Muscle of arm (tissue), 14 donors: ENCODE measurements around the gene TBPL2. TPM values are rescaled to one million over a fixed set of nuclear protein-coding genes. Genes with fewer than 3 reads are reported as not detected.
"Not testable (repeated sequence)": the region's sequence is repeated elsewhere in the genome, so short reads cannot be mapped to it uniquely, and the experiment has no call there.

ENCODE experiments used
- DNase-seq: peaks from one replicate; pipeline ENCODE4 v3.0.0-alpha.2; 2013
- long read RNA-seq, 11 donors: transcript quantifications; one replicate each; lab custom pipeline, GENCODE V29; 2026
- polyA plus RNA-seq, 12 donors: library from polyadenylated mRNA; unstranded; fragments of 120-200 nt; gene quantifications; one replicate each; pipeline ENCODE4 v1.2.1, GENCODE V29; 2013; ENCODE audit not compliant: insufficient read length in 12 of 12

TBPL2 gene
- polyA plus RNA-seq: under 1 TPM in 3 of 12 donors, not detected in 9; 0.10 to 0.13 (median 0.12) TPM
- long read RNA-seq, donor 1: 0 reads
- long read RNA-seq, donor 2: 0 reads
- long read RNA-seq, donor 3: 0 reads
- long read RNA-seq, donor 4: 0 reads
- long read RNA-seq, donor 5: 0 reads
- long read RNA-seq, donor 6: 0 reads
- long read RNA-seq, donor 7: 0 reads
- long read RNA-seq, donor 8: 0 reads
- long read RNA-seq, donor 9: 0 reads
- long read RNA-seq, donor 10: 0 reads
- long read RNA-seq, donor 11: 0 reads

DNA sequence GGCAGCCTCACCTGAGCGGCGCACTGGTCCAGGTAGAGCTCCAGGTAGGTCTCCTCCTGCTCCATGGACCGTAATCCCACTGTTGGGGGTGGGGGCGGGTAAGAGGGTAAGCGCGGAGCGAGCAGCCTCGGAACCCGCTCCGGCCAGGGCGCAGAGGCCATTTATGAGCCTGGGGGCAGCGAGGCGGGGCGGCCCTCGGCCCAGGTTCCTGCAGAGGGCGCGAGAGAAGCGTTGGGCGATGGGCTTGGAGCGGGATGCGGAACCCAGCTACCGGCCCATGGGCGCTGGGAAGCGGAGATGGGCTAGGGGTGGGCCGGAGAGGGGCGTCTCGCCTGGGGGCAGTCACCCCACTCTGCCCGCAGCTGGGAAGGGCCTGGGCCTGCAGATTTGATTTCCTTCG lies at the start of gene TBPL2:
TSS of gene TBPL2 (minus strand) at position 232 of the 400 bp plus-strand sequence. CDS start at position 65, 167 bp downstream.
- no peak for DNase-seq

- no peak for DNase-seq
These were observed 47.8 kb upstream of the TBPL2 start for GRCh38 chr14:55488204-55488603.

GRCh38 chr14:55482936-55483605 lies 42.7 kb upstream of the TBPL2 start:
- DNase-seq: no peak

- DNase-seq: no peak
These were observed 41.4 kb upstream of the TBPL2 start for GRCh38 chr14:55481769-55482168.

DNA sequence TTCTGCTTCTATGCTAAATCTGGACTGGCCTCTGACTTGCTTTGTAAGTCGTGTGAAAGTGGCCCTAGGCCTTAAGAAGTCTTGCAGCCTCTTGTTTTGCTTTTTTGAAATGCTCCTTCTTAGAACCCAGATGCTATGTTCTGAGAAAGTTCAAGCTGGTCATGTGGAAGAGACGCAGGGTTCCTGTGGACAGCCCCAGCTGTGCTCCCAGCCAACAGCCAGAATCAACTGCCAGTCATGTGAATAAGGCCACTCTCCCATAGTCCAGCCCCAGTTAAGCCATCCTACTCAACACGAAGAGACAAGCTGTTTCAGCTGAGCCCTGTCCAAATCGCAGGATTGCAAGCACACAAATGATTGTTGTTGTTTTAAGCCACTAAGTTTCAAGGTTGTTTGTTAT lies 37.3 kb upstream of the TBPL2 start:
- DNase-seq: no peak

GRCh38 chr14:55476448-55476847 lies 36.0 kb upstream of the TBPL2 start:
- DNase-seq: not testable (repeated sequence)

GRCh38 chr14:55473786-55474185 lies 33.4 kb upstream of the TBPL2 start:
- no peak for DNase-seq

GRCh38 chr14:55470025-55470424 lies 29.6 kb upstream of the TBPL2 start:
- no peak for DNase-seq

DNA sequence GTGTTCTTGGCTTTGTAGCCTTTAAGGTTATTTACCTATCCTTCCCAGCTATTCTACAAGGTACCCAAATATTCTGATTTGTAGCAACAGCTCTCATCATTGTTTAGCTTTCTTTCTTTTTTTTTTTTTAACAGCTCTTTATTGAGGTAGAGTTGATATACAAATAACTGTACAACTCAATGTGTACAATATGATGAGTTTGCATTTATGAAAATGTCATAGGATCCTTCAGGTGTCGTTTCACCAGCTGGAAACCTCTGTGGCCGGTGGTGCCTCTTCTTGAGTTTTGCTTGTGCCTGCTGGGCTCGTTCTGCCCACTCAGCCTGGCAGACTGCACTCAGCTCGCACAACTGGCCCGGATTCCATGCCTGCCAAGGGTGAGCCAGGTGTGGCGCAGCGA lies 26.9 kb upstream of the TBPL2 start:
- DNase-seq: no peak

GRCh38 chr14:55458800-55459515 lies 18.5 kb upstream of the TBPL2 start:
- DNase-seq: no peak

DNA sequence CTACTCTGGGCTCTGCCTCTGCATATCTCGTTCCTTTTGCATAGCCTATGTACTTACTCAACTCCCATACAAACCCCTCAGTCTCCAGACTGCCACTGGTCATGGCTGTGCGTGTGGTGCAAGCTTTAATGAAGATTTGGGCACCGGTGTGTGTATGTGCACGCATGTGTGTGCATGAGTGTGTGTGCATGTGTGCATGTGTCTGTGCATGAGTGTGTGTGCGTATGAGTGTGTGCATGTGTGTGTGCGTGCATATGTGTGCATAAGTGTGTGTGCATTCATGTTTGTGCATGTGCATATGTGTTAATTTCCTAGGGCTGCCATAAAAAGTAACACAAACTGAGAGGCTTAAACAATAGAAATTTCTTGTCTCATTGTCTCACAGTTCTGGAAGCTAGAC lies 17.1 kb upstream of the TBPL2 start:
- no peak for DNase-seq

- not testable (repeated sequence) for DNase-seq
These were observed 16.0 kb upstream of the TBPL2 start for GRCh38 chr14:55456411-55456810.

DNA sequence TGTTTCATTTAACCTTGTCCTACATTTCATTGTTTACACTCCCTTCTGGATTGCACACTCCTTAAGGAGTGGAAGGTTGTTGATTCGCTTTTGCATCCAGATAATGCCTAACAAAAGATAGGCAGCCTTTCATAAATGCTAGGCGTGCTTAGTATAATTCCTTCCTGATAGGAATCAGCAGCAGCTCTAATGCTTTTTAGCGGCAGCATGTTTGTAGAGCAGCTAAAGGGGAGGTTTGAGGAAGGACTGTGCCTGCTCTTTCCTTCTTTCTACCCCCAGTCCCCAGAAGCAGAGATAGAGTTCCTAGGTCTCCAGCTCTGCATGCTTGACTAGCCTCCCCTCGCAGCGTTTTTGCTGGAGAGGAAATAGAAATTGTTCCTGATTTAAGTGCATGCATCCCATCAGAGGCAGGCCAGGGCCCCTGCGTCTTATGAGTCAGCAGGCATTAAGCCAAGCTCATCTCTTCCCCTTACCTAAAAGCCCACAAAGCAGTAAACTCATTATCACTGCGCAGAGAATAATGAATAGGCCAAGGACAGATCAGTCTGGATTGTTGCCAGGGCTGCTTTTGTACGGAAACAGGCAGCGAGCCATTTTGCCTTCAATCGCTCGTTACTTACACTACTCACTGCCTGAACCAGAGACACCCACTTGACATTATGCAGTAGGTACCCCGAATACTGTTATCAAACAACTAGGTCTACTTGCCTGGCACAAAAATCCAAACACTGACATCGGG lies 14.0 kb upstream of the TBPL2 start:
- DNase-seq: peak; percentile 52

- DNase-seq: no peak
These were observed 11.5 kb upstream of the TBPL2 start for GRCh38 chr14:55451950-55452349.

- no peak for DNase-seq
These were observed 11.0 kb upstream of the TBPL2 start for GRCh38 chr14:55451398-55451797.

DNA sequence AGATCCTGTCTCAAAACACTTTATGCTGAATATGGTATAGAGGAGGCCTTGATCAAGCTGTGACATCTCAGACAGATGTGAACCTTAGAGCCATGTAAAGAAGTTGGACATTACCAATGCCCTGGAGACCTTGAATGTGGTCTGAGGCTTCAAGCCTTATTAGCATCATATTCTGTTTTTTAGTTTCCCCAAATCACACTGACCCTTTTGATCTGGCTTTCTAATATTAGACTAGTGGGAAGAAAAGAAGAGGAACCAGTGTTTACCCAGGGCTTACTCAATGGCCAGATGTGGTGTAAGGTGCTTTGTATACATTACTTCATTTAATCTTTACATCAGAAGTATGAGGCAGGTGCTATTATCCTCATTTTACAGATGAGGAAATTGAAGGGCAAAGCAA lies 10.6 kb upstream of the TBPL2 start:
- no peak for DNase-seq

GRCh38 chr14:55450539-55450938 lies 10.1 kb upstream of the TBPL2 start:
- no peak for DNase-seq

DNA sequence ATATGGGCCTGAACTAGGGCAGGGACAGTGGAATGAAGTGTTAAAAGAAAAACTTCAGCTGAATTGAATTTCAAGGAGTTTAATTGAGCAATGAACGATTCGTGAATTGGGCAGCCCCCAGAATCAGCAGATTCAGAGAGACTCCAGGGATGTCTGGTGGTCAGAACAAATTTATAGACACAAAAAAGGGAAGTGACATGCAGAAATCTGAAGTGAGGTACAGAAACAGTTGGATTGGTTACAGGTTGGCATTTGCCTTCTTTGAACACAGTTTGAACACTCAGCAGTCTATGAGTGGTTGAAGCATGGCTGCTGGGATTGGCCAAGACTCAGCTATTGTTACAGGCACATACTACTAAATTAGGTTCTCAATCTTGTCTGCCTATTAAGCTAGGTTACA lies 9.7 kb upstream of the TBPL2 start:
- no peak for DNase-seq

DNA sequence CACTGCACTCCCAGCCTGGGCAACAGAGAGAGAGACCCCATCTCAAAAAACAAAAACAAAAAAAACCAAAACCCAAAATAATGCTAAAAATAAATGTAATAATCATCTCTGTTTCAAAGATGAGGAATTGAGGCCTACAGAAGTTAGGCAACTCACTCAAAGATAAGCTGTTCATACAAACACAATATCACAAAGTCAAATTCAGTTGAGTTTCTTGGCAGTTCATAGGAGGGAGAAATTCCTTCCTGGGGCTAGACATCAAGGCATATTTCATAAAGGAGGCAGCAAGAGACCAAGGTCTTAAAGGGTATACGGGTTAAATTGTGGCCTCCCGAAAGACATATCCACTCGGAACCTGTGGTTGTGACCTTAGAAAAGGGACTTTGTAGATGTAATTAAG lies 8.7 kb upstream of the TBPL2 start:
- DNase-seq: no peak

DNA sequence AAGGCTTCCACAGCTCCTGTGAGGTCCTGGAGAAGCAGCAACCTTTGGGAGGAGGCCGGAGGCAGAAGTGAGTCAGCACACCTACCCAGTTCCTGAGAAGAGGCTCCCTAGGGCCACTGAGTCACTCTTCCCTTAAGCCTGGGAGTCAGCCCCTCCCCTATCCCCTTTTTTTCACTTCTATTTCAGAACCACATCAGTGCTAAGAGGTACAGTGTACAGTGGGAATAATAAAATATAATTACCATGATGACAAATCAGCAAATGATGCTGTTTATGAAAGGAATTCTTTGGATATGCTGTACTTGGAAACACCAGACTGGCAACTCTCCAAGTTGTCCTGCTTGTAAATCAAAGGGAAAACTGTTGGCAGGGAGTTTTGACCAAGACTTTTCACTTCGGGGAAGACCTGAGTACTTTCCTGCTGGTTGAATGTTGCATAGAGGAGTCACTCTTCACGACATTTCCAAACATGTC lies 7.8 kb upstream of the TBPL2 start:
- DNase-seq: no peak

GRCh38 chr14:55446833-55447232 lies 6.4 kb upstream of the TBPL2 start:
- no peak for DNase-seq

DNA sequence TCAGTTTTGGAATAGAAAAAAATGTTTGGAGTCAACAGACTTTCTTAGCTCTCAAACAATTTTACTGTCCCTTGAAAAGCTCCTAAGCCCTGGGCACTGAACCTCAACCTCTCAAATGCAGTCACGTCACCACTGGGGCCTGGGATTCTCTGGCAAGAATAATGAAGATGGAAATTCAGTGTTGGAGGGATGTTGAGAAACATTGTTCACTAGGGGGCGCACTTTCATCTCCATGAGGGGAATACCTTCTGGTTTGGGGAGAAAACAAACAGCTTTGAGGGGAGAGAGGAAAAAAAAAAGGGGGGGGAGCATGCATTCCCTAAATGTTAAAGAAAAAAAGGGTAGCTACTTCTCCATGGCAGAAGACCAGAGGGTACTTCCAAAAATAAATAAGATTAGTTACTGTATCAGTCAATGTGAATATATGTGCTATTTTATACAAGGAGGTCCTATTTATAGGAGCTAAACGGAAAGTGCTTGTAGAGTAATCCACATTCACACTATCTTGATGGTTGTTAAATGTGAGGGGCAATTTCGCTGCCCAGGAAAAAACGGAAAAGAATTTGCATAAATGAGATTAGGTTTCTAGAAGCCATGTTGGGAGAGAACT lies 5.8 kb upstream of the TBPL2 start:
- DNase-seq: peak; percentile 63
